ENCODE data around the gene KRT39. TPM values are rescaled to one million over a fixed set of nuclear protein-coding genes. Genes with fewer than 3 reads are reported as not detected.
"Not testable (repeated sequence)": the region's sequence is repeated elsewhere in the genome, so short reads cannot be mapped to it uniquely, and the experiment has no call there.

The KRT39 gene
- total RNA-seq, 1 donor from 2014 or later = 0.15 TPM

DNA sequence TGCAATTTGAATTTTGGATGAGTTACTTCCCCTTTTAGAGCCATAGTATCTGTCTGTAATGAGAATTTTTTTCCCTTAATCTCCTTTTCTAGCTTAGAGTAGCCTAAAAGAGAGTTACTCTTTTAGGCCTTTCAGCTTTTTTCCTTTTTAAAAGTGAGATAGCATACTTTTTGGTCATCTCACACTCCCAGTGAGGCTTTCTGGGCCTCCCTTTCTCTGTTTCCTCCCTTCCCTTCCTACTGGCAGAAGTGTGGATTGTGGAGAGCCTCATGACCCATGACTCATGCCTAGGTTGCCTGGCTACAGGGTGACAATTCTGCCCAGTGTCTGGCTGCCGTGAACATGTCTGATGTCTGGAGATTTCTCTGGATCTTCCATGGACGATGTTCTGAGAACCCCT lies 44.5 kb downstream of the KRT39 start:
- Mint-ChIP-seq H3K4me1 (ENCODE audit: unreplicated experiment) (no peaks in the 10 kb centered on the region), H3K27ac (ENCODE audit: unreplicated experiment) (no peak overlapping the region), H3K9me3 (ENCODE audit: unreplicated experiment) (no peaks in the 10 kb centered on the region), H3K27me3 (ENCODE audit: unreplicated experiment) (peaks cover 3% of the 10 kb centered on the region), H3K4me3 (ENCODE audit: unreplicated experiment) (no peak overlapping the region), H3K36me3 (ENCODE audit: low read depth, unreplicated experiment) (no peaks in the 10 kb centered on the region)
- TF ChIP-seq, protein P1, sequence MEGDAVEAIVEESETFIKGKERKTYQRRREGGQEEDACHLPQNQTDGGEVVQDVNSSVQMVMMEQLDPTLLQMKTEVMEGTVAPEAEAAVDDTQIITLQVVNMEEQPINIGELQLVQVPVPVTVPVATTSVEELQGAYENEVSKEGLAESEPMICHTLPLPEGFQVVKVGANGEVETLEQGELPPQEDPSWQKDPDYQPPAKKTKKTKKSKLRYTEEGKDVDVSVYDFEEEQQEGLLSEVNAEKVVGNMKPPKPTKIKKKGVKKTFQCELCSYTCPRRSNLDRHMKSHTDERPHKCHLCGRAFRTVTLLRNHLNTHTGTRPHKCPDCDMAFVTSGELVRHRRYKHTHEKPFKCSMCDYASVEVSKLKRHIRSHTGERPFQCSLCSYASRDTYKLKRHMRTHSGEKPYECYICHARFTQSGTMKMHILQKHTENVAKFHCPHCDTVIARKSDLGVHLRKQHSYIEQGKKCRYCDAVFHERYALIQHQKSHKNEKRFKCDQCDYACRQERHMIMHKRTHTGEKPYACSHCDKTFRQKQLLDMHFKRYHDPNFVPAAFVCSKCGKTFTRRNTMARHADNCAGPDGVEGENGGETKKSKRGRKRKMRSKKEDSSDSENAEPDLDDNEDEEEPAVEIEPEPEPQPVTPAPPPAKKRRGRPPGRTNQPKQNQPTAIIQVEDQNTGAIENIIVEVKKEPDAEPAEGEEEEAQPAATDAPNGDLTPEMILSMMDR (IDR thresholded peaks at IDR 0.05; ENCODE audit: unreplicated experiment) = no peak
- DNase-seq (ENCODE audit: low spot score) = no peak

- Mint-ChIP-seq H3K36me3 (ENCODE audit: low read depth, unreplicated experiment) (no peaks in the 10 kb centered on the region), H3K9me3 (ENCODE audit: unreplicated experiment) (no peaks in the 10 kb centered on the region), H3K27me3 (ENCODE audit: unreplicated experiment) (peaks cover 3% of the 10 kb centered on the region), H3K4me3 (ENCODE audit: unreplicated experiment) (no peak overlapping the region), H3K4me1 (ENCODE audit: unreplicated experiment) (no peaks in the 10 kb centered on the region), H3K27ac (ENCODE audit: unreplicated experiment) (no peak overlapping the region)
- DNase-seq (ENCODE audit: low spot score) = no peak
- TF ChIP-seq, protein P1 (IDR thresholded peaks at IDR 0.05; ENCODE audit: unreplicated experiment) = no peak
Measured at GRCh38 chr17:40921026-40921425, 45.7 kb downstream of the KRT39 start.

- H3K27ac Mint-ChIP-seq (ENCODE audit: unreplicated experiment); H3K4me1 Mint-ChIP-seq (ENCODE audit: unreplicated experiment); H3K9me3 Mint-ChIP-seq (ENCODE audit: unreplicated experiment); H3K27me3 Mint-ChIP-seq (ENCODE audit: unreplicated experiment); H3K36me3 Mint-ChIP-seq (ENCODE audit: low read depth, unreplicated experiment); DNase-seq (ENCODE audit: low spot score); H3K4me3 Mint-ChIP-seq (ENCODE audit: unreplicated experiment): not testable (repeated sequence)
Measured at GRCh38 chr17:40917116-40917515, 49.6 kb downstream of the KRT39 start.

GRCh38 chr17:40916366-40916765 lies 50.4 kb downstream of the KRT39 start:
- peaks cover 3% of the 10 kb centered on the region for H3K27me3 Mint-ChIP-seq (ENCODE audit: unreplicated experiment)
- DNase-seq (ENCODE audit: low spot score) = no peak
- no peaks in the 10 kb centered on the region for H3K9me3 Mint-ChIP-seq (ENCODE audit: unreplicated experiment)
- H3K27ac Mint-ChIP-seq (ENCODE audit: unreplicated experiment) = no peak overlapping the region
- peaks cover 9% of the 10 kb centered on the region for H3K4me1 Mint-ChIP-seq (ENCODE audit: unreplicated experiment)
- TF ChIP-seq, protein P1 (IDR thresholded peaks at IDR 0.05; ENCODE audit: unreplicated experiment) = no peak
- no peaks in the 10 kb centered on the region for H3K36me3 Mint-ChIP-seq (ENCODE audit: low read depth, unreplicated experiment)
- no peak overlapping the region for H3K4me3 Mint-ChIP-seq (ENCODE audit: unreplicated experiment)

GRCh38 chr17:40915721-40916256 lies 51.0 kb downstream of the KRT39 start:
- Mint-ChIP-seq H3K27me3 (ENCODE audit: unreplicated experiment) (peaks cover 3% of the 10 kb centered on the region), H3K36me3 (ENCODE audit: low read depth, unreplicated experiment) (no peaks in the 10 kb centered on the region), H3K9me3 (ENCODE audit: unreplicated experiment) (no peaks in the 10 kb centered on the region), H3K4me1 (ENCODE audit: unreplicated experiment) (peaks cover 9% of the 10 kb centered on the region), H3K27ac (ENCODE audit: unreplicated experiment) (no peak overlapping the region), H3K4me3 (ENCODE audit: unreplicated experiment) (no peak overlapping the region)
- no peak for DNase-seq (ENCODE audit: low spot score)
- TF ChIP-seq, protein P1 (IDR thresholded peaks at IDR 0.05; ENCODE audit: unreplicated experiment) = no peak

Measured in endothelial cell (in vitro differentiated cells).